Smooth muscle cell (in vitro differentiated cells): ENCODE results near the gene CELSR1. TPM values are rescaled to one million over a fixed set of nuclear protein-coding genes. Genes with fewer than 3 reads are reported as not detected.

Source experiments
- DNase-seq: peaks from one replicate; lab custom pipeline; 2025; ENCODE audit not compliant: unreplicated experiment; lab: John Stamatoyannopoulos, UW
- H2AFZ ChIP-seq: fragments of 200-600 bp; sonication (generic); 2 replicates; pipeline ENCODE4 v1.6.0; 2016; ENCODE audit warnings: antibody characterized with exemption, low read depth, mild to moderate bottlenecking
- H3F3A ChIP-seq: fragments of 200-600 bp; sonication (generic); 2 replicates; pipeline ENCODE4 v1.6.0; 2017; ENCODE audit warnings: antibody characterized with exemption, low read depth
- H3K27ac ChIP-seq: fragments of 200-600 bp; sonication (generic); 2 replicates; pipeline ENCODE4 v1.5.1; 2016; ENCODE audit warnings: low read depth, mild to moderate bottlenecking
- H3K27me3 ChIP-seq: fragments of 200-600 bp; sonication (generic); 2 replicates; pipeline ENCODE4 v1.6.1; 2016; ENCODE audit warnings: low read depth, mild to moderate bottlenecking
- H3K36me3 ChIP-seq: fragments of 200-600 bp; sonication (generic); 2 replicates; pipeline ENCODE4 v1.5.1; 2016; ENCODE audit warnings: low read depth
- H3K4me1 ChIP-seq: fragments of 200-600 bp; sonication (generic); 2 replicates; pipeline ENCODE4 v1.5.1; 2016; ENCODE audit warnings: low read depth
- H3K4me2 ChIP-seq: fragments of 200-600 bp; sonication (generic); 2 replicates; pipeline ENCODE4 v1.6.0; 2016; ENCODE audit warnings: mild to moderate bottlenecking
- H3K4me3 ChIP-seq: fragments of 200-600 bp; sonication (generic); 2 replicates; pipeline ENCODE4 v1.5.1; 2016; ENCODE audit warnings: mild to moderate bottlenecking
- H3K79me2 ChIP-seq: fragments of 200-600 bp; sonication (generic); 2 replicates; pipeline ENCODE4 v1.6.0; 2016; ENCODE audit warnings: low read depth, mild to moderate bottlenecking
- H3K9ac ChIP-seq: fragments of 200-600 bp; sonication (generic); 2 replicates; pipeline ENCODE4 v1.6.0; 2016; ENCODE audit warnings: low read depth
- H3K9me3 ChIP-seq: fragments of 200-600 bp; sonication (generic); replicated peaks from 2 replicates; pipeline ENCODE4 v1.5.1; 2016; ENCODE audit warnings: low read depth
- H4K20me1 ChIP-seq: fragments of 200-600 bp; sonication (generic); 2 replicates; pipeline ENCODE4 v1.6.0; 2016; ENCODE audit warnings: low read depth
- CTCF ChIP-seq: fragments of 200-600 bp; sonication (generic); IDR thresholded peaks from 2 replicates; pipeline ENCODE4 v1.5.1; 2017; ENCODE audit warnings: borderline replicate concordance, mild to moderate bottlenecking, antibody characterized with exemption; ENCODE audit not compliant: insufficient read depth, poor library complexity, severe bottlenecking
- WGBS: methylation state at CpG from one replicate; pipeline ENCODE4 v1.1.7; 2016; ENCODE audit warnings: low lambda C conversion rate; 5-methylcytosine and 5-hydroxymethylcytosine counted together
- polyA plus RNA-seq: library from polyadenylated mRNA; unstranded; fragments of >200 nt; fragmentation: Nextera tagmentation; extraction: Ambion mirVana; gene quantifications from 2 replicates; pipeline ENCODE4 v1.2.1, GENCODE V29; 2016
- total RNA-seq: library from RNA; depleted of rRNA; stranded (reverse); fragments of >200 nt; gene quantifications from 2 replicates; pipeline ENCODE4 v1.2.3, GENCODE V29; 2014

Gene CELSR1
- total and polyA plus RNA-seq, 2 experiments from 2014 or later = 3.6 to 15.2 TPM

DNA sequence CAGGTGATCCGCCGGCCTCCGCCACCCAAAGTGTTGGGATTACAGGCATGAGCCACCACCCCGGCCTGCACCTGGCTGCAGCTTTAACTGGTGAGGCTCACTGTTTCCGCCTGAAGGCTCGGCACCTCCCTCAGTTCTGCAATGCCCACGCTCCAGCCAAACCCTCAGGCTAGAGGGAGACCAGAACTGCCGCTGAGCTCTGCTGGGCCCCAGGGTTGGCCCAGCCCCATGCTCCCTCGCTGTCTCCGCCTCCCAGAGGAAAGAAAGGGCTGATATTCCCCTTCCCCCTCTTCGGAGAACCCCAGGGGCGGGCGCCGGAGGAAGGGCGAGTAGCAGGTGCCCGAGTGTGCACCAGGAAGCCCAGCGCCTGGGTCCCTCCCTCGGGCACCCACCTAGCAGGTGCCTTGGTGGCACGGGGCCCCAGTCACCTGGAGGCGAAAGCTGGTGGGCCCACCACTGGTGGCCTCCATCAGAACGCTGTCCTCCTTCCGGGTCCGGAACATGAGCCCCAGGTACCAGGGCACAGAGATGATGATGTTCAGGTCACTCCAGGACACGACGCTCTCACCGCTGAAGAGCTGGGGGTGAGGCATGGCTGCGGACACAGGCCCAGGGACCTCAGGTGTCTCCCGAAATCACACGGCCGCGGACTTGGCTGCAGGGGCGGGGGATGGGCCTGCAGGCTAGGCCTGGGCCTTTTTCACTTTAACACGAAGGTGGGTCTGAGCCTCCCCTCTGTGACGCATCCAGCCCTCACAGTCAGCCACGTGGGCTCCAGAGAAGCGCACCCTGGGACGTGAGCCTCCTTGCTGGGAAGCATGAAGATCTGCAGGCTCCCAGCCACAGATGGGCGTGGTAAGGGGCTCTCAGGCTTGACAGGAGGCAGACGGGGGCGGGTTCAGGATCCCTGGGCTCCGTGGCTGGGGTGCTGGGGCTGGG lies 128.6 kb downstream of the CELSR1 start:
- Histone ChIP-seq H3K27ac (no peak overlapping the region), H3K79me2 (no peaks in the 10 kb centered on the region), H3K4me2 (no peak overlapping the region), H3K27me3 (no peaks in the 10 kb centered on the region), H3K4me1 (no peaks in the 10 kb centered on the region), H3K4me3 (no peak overlapping the region), H3K9ac (no peak overlapping the region), H3F3A (no peaks in the 10 kb centered on the region), H2AFZ (no peak overlapping the region), H4K20me1 (no peaks in the 10 kb centered on the region), H3K9me3 (no peaks in the 10 kb centered on the region), H3K36me3 (no peaks in the 10 kb centered on the region)
- WGBS = 89% methylated on average over 41 of the region's 41 CpGs
- no peak for DNase-seq
- TF ChIP-seq CTCF = no peak

GRCh38 chr22:46407748-46408147 lies 129.7 kb downstream of the CELSR1 start:
- Histone ChIP-seq H3K27me3 (no peaks in the 10 kb centered on the region), H3F3A (no peaks in the 10 kb centered on the region), H3K36me3 (no peaks in the 10 kb centered on the region), H3K79me2 (no peaks in the 10 kb centered on the region), H3K27ac (no peak overlapping the region), H3K4me3 (no peak overlapping the region), H3K4me2 (no peak overlapping the region), H4K20me1 (no peaks in the 10 kb centered on the region), H3K4me1 (no peaks in the 10 kb centered on the region), H3K9ac (no peak overlapping the region), H3K9me3 (no peaks in the 10 kb centered on the region), H2AFZ (no peak overlapping the region)
- DNase-seq = no peak
- TF ChIP-seq CTCF = no peak
- 95% methylated on average over 16 of the region's 16 CpGs for WGBS

- Histone ChIP-seq H3K4me3 (no peak overlapping the region), H3F3A (no peaks in the 10 kb centered on the region), H3K4me1 (no peaks in the 10 kb centered on the region), H3K9ac (no peak overlapping the region), H3K4me2 (no peak overlapping the region), H3K27ac (no peak overlapping the region), H4K20me1 (no peaks in the 10 kb centered on the region), H3K27me3 (no peaks in the 10 kb centered on the region), H3K36me3 (no peaks in the 10 kb centered on the region), H2AFZ (no peak overlapping the region), H3K9me3 (no peaks in the 10 kb centered on the region), H3K79me2 (no peaks in the 10 kb centered on the region)
- WGBS = 88% methylated on average over 15 of the region's 15 CpGs
- TF ChIP-seq CTCF = no peak
- DNase-seq = no peak
Observed at GRCh38 chr22:46406791-46407190, 130.6 kb downstream of the CELSR1 start.
